ENCODE data around the gene TCF23. TPM values are rescaled to one million over a fixed set of nuclear protein-coding genes. Genes with fewer than 3 reads are reported as not detected.

The TCF23 gene
- total and polyA plus RNA-seq, 4 donors: 0.06 to 0.14 TPM; not detected in 2

DNA sequence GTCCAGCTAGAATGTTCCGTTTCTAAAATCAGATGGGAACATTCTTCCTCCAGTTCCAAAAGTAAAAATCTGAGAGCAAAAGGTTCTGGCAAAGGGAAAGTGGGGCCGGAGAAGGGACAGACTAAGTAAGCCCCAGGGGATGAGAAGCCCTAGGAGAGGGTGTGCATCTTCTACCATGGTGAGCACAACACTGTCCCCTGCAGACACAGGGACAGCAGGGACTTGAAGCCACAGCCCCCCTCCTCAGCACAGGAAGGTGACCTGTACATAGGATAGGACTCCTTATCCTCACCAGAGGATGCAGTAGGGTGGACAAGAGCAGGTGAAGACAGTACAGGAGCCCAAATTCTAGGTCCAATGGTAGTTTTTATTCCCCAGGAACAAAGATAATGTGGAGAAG lies 50.4 kb downstream of the TCF23 start:
- Histone ChIP-seq H3K4me1 (ENCODE audit: control insufficient read depth, insufficient read depth, low read length) (no peaks in the 10 kb centered on the region), H3K9me3 (ENCODE audit: control insufficient read depth, insufficient read depth, low read length) (no peaks in the 10 kb centered on the region), H3K27me3 (ENCODE audit: control insufficient read depth, insufficient read depth, low read length) (no peaks in the 10 kb centered on the region), H3K27ac (ENCODE audit: low read depth, low read length) (no peak overlapping the region), H3K4me3 (ENCODE audit: low read depth, low read length) (no peak overlapping the region), H3K36me3 (ENCODE audit: control insufficient read depth, insufficient read depth, low read length) (peaks cover 46% of the 10 kb centered on the region)
- 100% methylated on average over 1 of the region's 2 CpGs for WGBS (ENCODE audit: insufficient coverage)
- DNase-seq (ENCODE audit: low read depth in 4 of 6, low spot score in 6 of 6): no peak

DNA sequence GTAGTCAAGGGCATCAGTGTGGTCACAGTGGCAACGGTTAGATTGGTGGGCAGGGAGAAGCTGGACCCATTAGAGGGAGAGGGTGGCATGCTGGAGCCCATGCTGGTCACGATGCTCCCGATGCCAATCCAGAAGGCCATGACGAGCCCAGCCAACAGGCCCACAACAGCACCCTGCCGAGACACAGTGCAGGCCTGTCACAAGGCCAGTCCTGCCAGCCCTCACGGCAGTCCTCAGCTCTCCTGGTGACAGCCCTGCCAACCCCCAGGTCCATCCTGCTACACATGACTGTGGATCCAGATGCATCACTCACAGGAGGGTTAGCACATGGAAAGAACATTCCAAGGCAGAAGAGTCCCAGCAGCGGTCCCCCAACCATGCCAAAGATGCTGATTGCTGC lies 52.9 kb downstream of the TCF23 start:
- WGBS (ENCODE audit: insufficient coverage): 97% methylated on average over 7 of the region's 7 CpGs
- no peaks in the 10 kb centered on the region for H3K27me3 ChIP-seq (ENCODE audit: control insufficient read depth, insufficient read depth, low read length)
- no peaks in the 10 kb centered on the region for H3K9me3 ChIP-seq (ENCODE audit: control insufficient read depth, insufficient read depth, low read length)
- H3K4me3 ChIP-seq (ENCODE audit: low read depth, low read length): no peak overlapping the region
- H3K36me3 ChIP-seq (ENCODE audit: control insufficient read depth, insufficient read depth, low read length): peaks cover 70% of the 10 kb centered on the region
- DNase-seq (ENCODE audit: low read depth in 4 of 6, low spot score in 6 of 6): no peak
- no peak overlapping the region for H3K27ac ChIP-seq (ENCODE audit: low read depth, low read length)
- no peaks in the 10 kb centered on the region for H3K4me1 ChIP-seq (ENCODE audit: control insufficient read depth, insufficient read depth, low read length)

DNA sequence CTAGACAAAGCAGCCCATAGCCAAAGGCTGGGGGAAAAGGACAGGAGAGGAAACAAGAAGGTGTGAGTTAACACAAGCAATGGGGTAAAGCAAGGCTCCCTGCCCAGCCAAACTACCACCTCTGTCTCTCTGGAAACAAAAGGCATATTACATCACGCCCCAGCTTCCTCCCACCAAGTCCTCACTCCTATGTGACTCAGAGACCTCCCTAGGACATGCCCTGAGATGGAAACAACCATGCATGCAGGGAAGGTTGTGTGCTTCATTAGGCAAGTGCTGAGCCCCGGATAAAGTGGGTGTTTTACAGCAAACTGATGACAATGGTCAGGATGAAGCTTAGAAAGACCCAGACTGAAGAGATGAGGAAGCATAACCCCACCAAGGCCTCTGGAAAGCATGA lies 54.0 kb downstream of the TCF23 start:
- peaks cover 3% of the 10 kb centered on the region for H3K4me1 ChIP-seq (ENCODE audit: control insufficient read depth, insufficient read depth, low read length)
- no peak overlapping the region for H3K27ac ChIP-seq (ENCODE audit: low read depth, low read length)
- no peaks in the 10 kb centered on the region for H3K9me3 ChIP-seq (ENCODE audit: control insufficient read depth, insufficient read depth, low read length)
- no peak overlapping the region for H3K4me3 ChIP-seq (ENCODE audit: low read depth, low read length)
- H3K27me3 ChIP-seq (ENCODE audit: control insufficient read depth, insufficient read depth, low read length): no peaks in the 10 kb centered on the region
- WGBS (ENCODE audit: insufficient coverage): 100% methylated on average over 1 of the region's 2 CpGs
- H3K36me3 ChIP-seq (ENCODE audit: control insufficient read depth, insufficient read depth, low read length): peaks cover 81% of the 10 kb centered on the region
- no peak for DNase-seq (ENCODE audit: low read depth in 4 of 6, low spot score in 6 of 6)

DNA sequence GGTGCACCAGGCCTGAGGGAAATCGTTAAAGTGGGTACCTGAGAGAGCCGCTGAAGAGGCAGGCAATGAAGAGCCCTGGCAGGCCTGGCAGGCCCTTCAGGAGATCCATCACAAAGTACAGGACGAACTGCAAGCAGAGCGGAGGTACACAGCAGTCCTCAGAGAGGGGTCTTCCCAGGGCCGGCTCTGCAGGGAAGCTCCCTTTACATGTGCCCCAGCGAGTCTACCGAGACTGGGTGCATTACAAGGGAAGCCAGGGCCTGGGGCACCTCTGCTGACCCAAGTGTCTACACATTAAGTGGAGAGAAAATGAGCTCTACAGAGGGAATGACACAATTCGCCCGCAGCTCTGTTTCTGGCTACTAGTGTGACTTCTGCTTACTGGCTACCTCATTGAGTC lies 54.9 kb downstream of the TCF23 start:
- peaks cover 90% of the 10 kb centered on the region for H3K36me3 ChIP-seq (ENCODE audit: control insufficient read depth, insufficient read depth, low read length)
- no peak overlapping the region for H3K4me3 ChIP-seq (ENCODE audit: low read depth, low read length)
- H3K4me1 ChIP-seq (ENCODE audit: control insufficient read depth, insufficient read depth, low read length): peaks cover 3% of the 10 kb centered on the region
- 95% methylated on average over 9 of the region's 9 CpGs for WGBS (ENCODE audit: insufficient coverage)
- DNase-seq (ENCODE audit: low read depth in 4 of 6, low spot score in 6 of 6): no peak
- H3K27me3 ChIP-seq (ENCODE audit: control insufficient read depth, insufficient read depth, low read length): no peaks in the 10 kb centered on the region
- H3K9me3 ChIP-seq (ENCODE audit: control insufficient read depth, insufficient read depth, low read length): no peaks in the 10 kb centered on the region
- H3K27ac ChIP-seq (ENCODE audit: low read depth, low read length): no peak overlapping the region

DNA sequence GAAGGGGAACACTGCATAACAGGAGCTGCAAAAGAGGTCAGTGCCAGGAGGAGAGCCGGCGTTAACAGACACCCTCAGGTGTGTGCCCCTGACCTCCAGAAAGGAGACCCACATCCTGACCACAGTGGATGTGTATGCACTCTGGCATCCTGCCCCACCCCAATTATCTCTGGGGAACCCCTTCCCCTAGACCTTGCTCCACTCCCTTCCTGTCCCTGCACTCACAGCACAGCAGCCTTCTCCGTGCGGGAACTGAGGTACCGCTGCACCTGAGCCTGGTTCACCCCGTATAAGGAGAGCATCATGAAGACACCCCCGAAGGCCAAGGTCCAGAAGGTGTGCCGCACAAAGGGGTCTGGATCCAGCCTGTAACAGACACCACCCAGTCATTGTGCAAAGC lies 55.8 kb downstream of the TCF23 start:
- no peak overlapping the region for H3K27ac ChIP-seq (ENCODE audit: low read depth, low read length)
- WGBS (ENCODE audit: insufficient coverage): 98% methylated on average over 8 of the region's 8 CpGs

DNA sequence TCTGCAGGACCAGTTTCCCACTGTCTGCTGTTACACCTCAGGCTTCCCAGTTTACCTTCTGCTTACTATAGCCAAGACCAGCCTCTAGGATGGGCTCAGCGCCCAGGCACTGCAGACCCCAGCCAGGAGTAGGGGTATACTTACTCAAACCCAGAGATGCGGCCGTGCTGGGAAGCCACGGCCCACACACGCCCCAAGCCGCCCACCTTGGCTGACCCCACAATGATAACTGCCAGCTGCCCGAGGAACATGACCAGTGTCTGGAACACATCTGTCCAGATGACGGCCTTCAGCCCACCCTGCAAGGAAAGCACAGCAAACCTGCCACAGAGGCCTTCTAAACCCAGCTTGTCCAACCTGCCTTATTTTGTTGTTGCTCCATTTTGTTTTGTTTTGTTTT lies 56.4 kb downstream of the TCF23 start:
- WGBS (ENCODE audit: insufficient coverage): 89% methylated on average over 7 of the region's 8 CpGs

More for the DNA sequence above, 55.8 kb downstream of the TCF23 start:
- H3K9me3 ChIP-seq (ENCODE audit: control insufficient read depth, insufficient read depth, low read length): no peaks in the 10 kb centered on the region
- H3K4me1 ChIP-seq (ENCODE audit: control insufficient read depth, insufficient read depth, low read length): peaks cover 3% of the 10 kb centered on the region
- DNase-seq (ENCODE audit: low read depth in 4 of 6, low spot score in 6 of 6): no peak
- H3K27me3 ChIP-seq (ENCODE audit: control insufficient read depth, insufficient read depth, low read length): no peaks in the 10 kb centered on the region
- peaks cover 84% of the 10 kb centered on the region for H3K36me3 ChIP-seq (ENCODE audit: control insufficient read depth, insufficient read depth, low read length)
- no peak overlapping the region for H3K4me3 ChIP-seq (ENCODE audit: low read depth, low read length)

DNA sequence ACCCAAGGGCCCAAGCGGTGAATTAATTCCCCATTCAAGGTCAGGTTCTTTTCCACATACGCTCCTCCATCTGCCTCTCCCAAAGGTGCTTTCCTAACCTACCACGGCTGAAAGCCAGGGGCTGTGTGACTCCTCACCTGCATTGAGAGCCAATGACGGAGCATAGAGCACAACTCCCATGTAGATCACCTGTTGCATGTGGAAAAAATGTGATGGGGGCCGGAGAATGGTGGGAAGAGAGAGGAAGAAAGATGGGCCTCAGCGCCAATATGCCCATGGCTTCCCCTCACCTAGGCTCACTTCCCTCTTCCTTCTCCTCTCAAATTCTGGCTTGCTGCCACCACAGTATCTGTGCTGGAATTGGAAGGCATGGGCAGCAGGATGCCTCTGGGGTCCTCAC lies 57.5 kb downstream of the TCF23 start:
- Histone ChIP-seq H3K27ac (ENCODE audit: low read depth, low read length) (no peak overlapping the region), H3K4me1 (ENCODE audit: control insufficient read depth, insufficient read depth, low read length) (peaks cover 8% of the 10 kb centered on the region), H3K36me3 (ENCODE audit: control insufficient read depth, insufficient read depth, low read length) (peaks cover 70% of the 10 kb centered on the region), H3K9me3 (ENCODE audit: control insufficient read depth, insufficient read depth, low read length) (no peaks in the 10 kb centered on the region), H3K4me3 (ENCODE audit: low read depth, low read length) (no peak overlapping the region), H3K27me3 (ENCODE audit: control insufficient read depth, insufficient read depth, low read length) (no peaks in the 10 kb centered on the region)
- 100% methylated on average over 2 of the region's 6 CpGs for WGBS (ENCODE audit: insufficient coverage)
- no peak for DNase-seq (ENCODE audit: low read depth in 4 of 6, low spot score in 6 of 6)

More for the DNA sequence above, 56.4 kb downstream of the TCF23 start:
- no peak for DNase-seq (ENCODE audit: low read depth in 4 of 6, low spot score in 6 of 6)
- H3K27ac ChIP-seq (ENCODE audit: low read depth, low read length): no peak overlapping the region
- H3K9me3 ChIP-seq (ENCODE audit: control insufficient read depth, insufficient read depth, low read length): no peaks in the 10 kb centered on the region
- peaks cover 3% of the 10 kb centered on the region for H3K4me1 ChIP-seq (ENCODE audit: control insufficient read depth, insufficient read depth, low read length)
- H3K4me3 ChIP-seq (ENCODE audit: low read depth, low read length): no peak overlapping the region
- no peaks in the 10 kb centered on the region for H3K27me3 ChIP-seq (ENCODE audit: control insufficient read depth, insufficient read depth, low read length)
- H3K36me3 ChIP-seq (ENCODE audit: control insufficient read depth, insufficient read depth, low read length): peaks cover 81% of the 10 kb centered on the region

Other genes with a start within 250 kb of the TCF23 start
- gene MAPRE3, start 178.4 kb upstream of the TCF23 start, total RNA-seq: 10 to 100 TPM; 21.2 to 37.0 TPM
- 100 to 1,000 TPM; 193 to 200 TPM for gene MAPRE3, start 178.4 kb upstream of the TCF23 start, polyA plus RNA-seq (ENCODE audit: insufficient read length in 2 of 2)
- gene TMEM214, start 116.0 kb upstream of the TCF23 start, total RNA-seq: 10 to 100 TPM; 18.2 to 36.2 TPM
- 10 to 100 TPM; 44.0 to 60.3 TPM for gene TMEM214, start 116.0 kb upstream of the TCF23 start, polyA plus RNA-seq (ENCODE audit: insufficient read length in 2 of 2)
- 10 to 100 TPM; 14.3 to 32.0 TPM for gene AGBL5, start 97.3 kb upstream of the TCF23 start, total RNA-seq
- gene AGBL5, start 97.3 kb upstream of the TCF23 start, polyA plus RNA-seq (ENCODE audit: insufficient read length in 2 of 2): 10 to 100 TPM; 49.2 to 51.7 TPM
- 100 to 1,000 TPM; 191 to 454 TPM for gene OST4, start 77.3 kb upstream of the TCF23 start, total RNA-seq
- 100 to 1,000 TPM; 208 to 225 TPM for gene OST4, start 77.3 kb upstream of the TCF23 start, polyA plus RNA-seq (ENCODE audit: insufficient read length in 2 of 2)
- gene EMILIN1, start 70.4 kb upstream of the TCF23 start, total RNA-seq: 10 to 100 TPM; 20.9 to 46.2 TPM
- gene EMILIN1, start 70.4 kb upstream of the TCF23 start, polyA plus RNA-seq (ENCODE audit: insufficient read length in 2 of 2): 10 to 100 TPM; 11.4 to 16.2 TPM
- gene KHK, start 62.2 kb upstream of the TCF23 start, total RNA-seq: 1 to 10 TPM; 4.1 to 6.0 TPM
- gene KHK, start 62.2 kb upstream of the TCF23 start, polyA plus RNA-seq (ENCODE audit: insufficient read length in 2 of 2): 10 to 100 TPM; 16.9 to 19.1 TPM
- 10 to 100 TPM; 19.0 to 22.7 TPM for gene CGREF1, start 29.9 kb upstream of the TCF23 start, total RNA-seq
- 10 to 100 TPM; 48.0 to 55.3 TPM for gene CGREF1, start 29.9 kb upstream of the TCF23 start, polyA plus RNA-seq (ENCODE audit: insufficient read length in 2 of 2)
- under 1 TPM; 0.77 to 0.79 TPM for gene ABHD1, start 25.2 kb upstream of the TCF23 start, total RNA-seq
- 1 to 10 TPM; 2.5 to 2.9 TPM for gene ABHD1, start 25.2 kb upstream of the TCF23 start, polyA plus RNA-seq (ENCODE audit: insufficient read length in 2 of 2)
- 10 to 100 TPM; 27.1 to 48.4 TPM for gene PREB, start 14.4 kb upstream of the TCF23 start, total RNA-seq
- 10 to 100 TPM; 62.7 to 62.9 TPM for gene PREB, start 14.4 kb upstream of the TCF23 start, polyA plus RNA-seq (ENCODE audit: insufficient read length in 2 of 2)
- not detected for gene PRR30, start 9.6 kb upstream of the TCF23 start, total RNA-seq
- not detected for gene PRR30, start 9.6 kb upstream of the TCF23 start, polyA plus RNA-seq (ENCODE audit: insufficient read length in 2 of 2)
- 100 to 1,000 TPM; 103 to 198 TPM for gene ATRAID, start 63.0 kb downstream of the TCF23 start, total RNA-seq
- gene ATRAID, start 63.0 kb downstream of the TCF23 start, polyA plus RNA-seq (ENCODE audit: insufficient read length in 2 of 2): 100 to 1,000 TPM in 1 of 2 donors, 10 to 100 TPM in 1; 93.3 to 110 TPM
- 10 to 100 TPM; 41.4 to 68.4 TPM for gene SLC5A6, start 63.3 kb downstream of the TCF23 start, total RNA-seq
- gene SLC5A6, start 63.3 kb downstream of the TCF23 start, polyA plus RNA-seq (ENCODE audit: insufficient read length in 2 of 2): 10 to 100 TPM; 50.1 to 68.6 TPM
- 10 to 100 TPM; 26.5 to 30.3 TPM for gene CAD, start 68.4 kb downstream of the TCF23 start, total RNA-seq
- gene CAD, start 68.4 kb downstream of the TCF23 start, polyA plus RNA-seq (ENCODE audit: insufficient read length in 2 of 2): 10 to 100 TPM; 38.7 to 49.2 TPM
- gene SLC30A3, start 114.0 kb downstream of the TCF23 start, total RNA-seq: 1 to 10 TPM; 2.9 to 5.5 TPM
- 10 to 100 TPM; 18.6 to 30.2 TPM for gene SLC30A3, start 114.0 kb downstream of the TCF23 start, polyA plus RNA-seq (ENCODE audit: insufficient read length in 2 of 2)
- gene DNAJC5G, start 126.4 kb downstream of the TCF23 start, total RNA-seq: under 1 TPM; 0.22 to 0.50 TPM
- 1 to 10 TPM in 1 of 2 donors, under 1 TPM in 1; 0.48 to 1.7 TPM for gene DNAJC5G, start 126.4 kb downstream of the TCF23 start, polyA plus RNA-seq (ENCODE audit: insufficient read length in 2 of 2)
- gene TRIM54, start 133.4 kb downstream of the TCF23 start, total RNA-seq: under 1 TPM; 0.17 to 0.30 TPM
- gene TRIM54, start 133.4 kb downstream of the TCF23 start, polyA plus RNA-seq (ENCODE audit: insufficient read length in 2 of 2): 1 to 10 TPM; 1.3 to 1.6 TPM
- 1 to 10 TPM in 1 of 2 donors, under 1 TPM in 1; 0.79 to 2.6 TPM for gene UCN, start 159.4 kb downstream of the TCF23 start, total RNA-seq
- gene UCN, start 159.4 kb downstream of the TCF23 start, polyA plus RNA-seq (ENCODE audit: insufficient read length in 2 of 2): 1 to 10 TPM; 4.0 to 4.6 TPM
- gene MPV17, start 174.1 kb downstream of the TCF23 start, total RNA-seq: 100 to 1,000 TPM in 1 of 2 donors, 10 to 100 TPM in 1; 46.6 to 124 TPM
- 100 to 1,000 TPM; 108 to 132 TPM for gene MPV17, start 174.1 kb downstream of the TCF23 start, polyA plus RNA-seq (ENCODE audit: insufficient read length in 2 of 2)
- 10 to 100 TPM; 37.8 to 41.5 TPM for gene GTF3C2, start 207.8 kb downstream of the TCF23 start, total RNA-seq
- gene GTF3C2, start 207.8 kb downstream of the TCF23 start, polyA plus RNA-seq (ENCODE audit: insufficient read length in 2 of 2): 10 to 100 TPM; 44.5 to 60.5 TPM
- 10 to 100 TPM; 15.5 to 37.1 TPM for gene EIF2B4, start 221.3 kb downstream of the TCF23 start, total RNA-seq
- gene EIF2B4, start 221.3 kb downstream of the TCF23 start, polyA plus RNA-seq (ENCODE audit: insufficient read length in 2 of 2): 10 to 100 TPM; 46.7 to 58.9 TPM
- gene SNX17, start 221.6 kb downstream of the TCF23 start, total RNA-seq: 100 to 1,000 TPM in 1 of 2 donors, 10 to 100 TPM in 1; 66.2 to 112 TPM
- 100 to 1,000 TPM in 1 of 2 donors, 10 to 100 TPM in 1; 88.5 to 103 TPM for gene SNX17, start 221.6 kb downstream of the TCF23 start, polyA plus RNA-seq (ENCODE audit: insufficient read length in 2 of 2)
- gene ZNF513, start 231.7 kb downstream of the TCF23 start, total RNA-seq: 10 to 100 TPM in 1 of 2 donors, 1 to 10 TPM in 1; 6.3 to 16.5 TPM
- gene ZNF513, start 231.7 kb downstream of the TCF23 start, polyA plus RNA-seq (ENCODE audit: insufficient read length in 2 of 2): 10 to 100 TPM; 32.6 to 35.3 TPM